HG03354 (cell line): ENCODE results near the gene CPT1A.

Experiments used
- ATAC-seq: cut with Tn5 transposase; IDR thresholded peaks from one replicate; pipeline ENCODE4 v1.9.1; 2021; ENCODE audit warnings: mild to moderate bottlenecking; ENCODE audit not compliant: unreplicated experiment, poor library complexity, severe bottlenecking

CPT1A gene

GRCh38 chr11:68835749-68836148, 6.0 kb downstream of the CPT1A start:
- ATAC-seq = no peak

- no peak for ATAC-seq
These were observed 6.4 kb downstream of the CPT1A start for GRCh38 chr11:68835328-68835727.

- no peak for ATAC-seq
These were observed 9.1 kb downstream of the CPT1A start for GRCh38 chr11:68832476-68833181.

- ATAC-seq = no peak
These were observed 10.6 kb downstream of the CPT1A start for GRCh38 chr11:68831124-68831523.

GRCh38 chr11:68829581-68829980, 12.1 kb downstream of the CPT1A start:
- no peak for ATAC-seq

- no peak for ATAC-seq
These were observed 12.8 kb downstream of the CPT1A start for GRCh38 chr11:68828957-68829356.

- ATAC-seq = no peak
These were observed 13.4 kb downstream of the CPT1A start for GRCh38 chr11:68828155-68828931.

- no peak for ATAC-seq
These were observed 14.0 kb downstream of the CPT1A start for GRCh38 chr11:68827733-68828132.

GRCh38 chr11:68826726-68827125, 15.0 kb downstream of the CPT1A start:
- ATAC-seq = no peak

GRCh38 chr11:68825571-68825970, 16.1 kb downstream of the CPT1A start:
- no peak for ATAC-seq

GRCh38 chr11:68822546-68822945, 19.2 kb downstream of the CPT1A start:
- no peak for ATAC-seq

GRCh38 chr11:68821670-68822069, 20.0 kb downstream of the CPT1A start:
- no peak for ATAC-seq

- ATAC-seq = no peak
These were observed 22.4 kb downstream of the CPT1A start for GRCh38 chr11:68819362-68819761.

GRCh38 chr11:68818181-68818580, 23.5 kb downstream of the CPT1A start:
- no peak for ATAC-seq

GRCh38 chr11:68817554-68817953, 24.2 kb downstream of the CPT1A start:
- no peak for ATAC-seq

- no peak for ATAC-seq
These were observed 24.7 kb downstream of the CPT1A start for GRCh38 chr11:68816917-68817419.

GRCh38 chr11:68816251-68816776, 25.4 kb downstream of the CPT1A start:
- ATAC-seq = no peak

GRCh38 chr11:68813773-68814172, 27.9 kb downstream of the CPT1A start:
- no peak for ATAC-seq

GRCh38 chr11:68812526-68812925, 29.2 kb downstream of the CPT1A start:
- ATAC-seq = no peak

GRCh38 chr11:68810164-68810563, 31.6 kb downstream of the CPT1A start:
- no peak for ATAC-seq

- ATAC-seq = no peak
These were observed 32.2 kb downstream of the CPT1A start for GRCh38 chr11:68809506-68809905.
